WI38 (cell line): Measurements from ENCODE around the gene CCDC73.
"Not testable (repeated sequence)": the region's sequence is repeated elsewhere in the genome, so short reads cannot be mapped to it uniquely, and the experiment has no call there.

ENCODE experiments used
- H3K4me3 ChIP-seq: 2 replicates; pipeline ENCODE4 v1.5.1; 2011; ENCODE audit warnings: low read depth, mild to moderate bottlenecking, control low read depth, low read length
- TF ChIP-seq, protein P1 (sequence below): IDR thresholded peaks from 2 replicates; pipeline ENCODE4 v1.5.1; 2012; ENCODE audit warnings: low read depth, mild to moderate bottlenecking, control low read depth, low read length

Gene CCDC73

DNA sequence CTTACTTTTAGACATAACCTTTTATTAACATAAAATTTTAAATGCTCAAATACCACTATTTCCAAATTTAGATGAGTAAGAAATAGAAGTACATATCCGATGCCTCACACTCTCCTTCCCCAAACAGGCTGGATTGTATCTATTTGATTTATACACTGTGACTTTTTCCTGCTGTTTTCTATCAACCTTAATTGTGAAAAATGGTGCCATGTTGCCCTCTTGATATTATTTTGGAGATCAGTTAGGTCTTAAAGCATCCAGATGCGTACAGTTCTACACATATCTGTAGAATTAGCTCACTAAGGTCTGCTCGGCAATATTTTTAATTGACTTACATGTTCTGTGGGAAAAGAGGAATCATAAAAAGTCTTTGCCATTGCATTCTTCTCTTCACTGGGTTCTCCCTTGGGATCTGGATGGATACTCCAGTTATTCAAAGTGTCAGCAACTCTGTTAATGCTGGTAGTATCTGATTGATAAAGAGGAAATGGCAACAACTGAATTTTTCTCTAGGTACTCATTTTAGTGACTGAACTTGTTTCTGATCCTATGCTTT is 183.6 kb downstream of the CCDC73 start:
- TF ChIP-seq, protein P1, sequence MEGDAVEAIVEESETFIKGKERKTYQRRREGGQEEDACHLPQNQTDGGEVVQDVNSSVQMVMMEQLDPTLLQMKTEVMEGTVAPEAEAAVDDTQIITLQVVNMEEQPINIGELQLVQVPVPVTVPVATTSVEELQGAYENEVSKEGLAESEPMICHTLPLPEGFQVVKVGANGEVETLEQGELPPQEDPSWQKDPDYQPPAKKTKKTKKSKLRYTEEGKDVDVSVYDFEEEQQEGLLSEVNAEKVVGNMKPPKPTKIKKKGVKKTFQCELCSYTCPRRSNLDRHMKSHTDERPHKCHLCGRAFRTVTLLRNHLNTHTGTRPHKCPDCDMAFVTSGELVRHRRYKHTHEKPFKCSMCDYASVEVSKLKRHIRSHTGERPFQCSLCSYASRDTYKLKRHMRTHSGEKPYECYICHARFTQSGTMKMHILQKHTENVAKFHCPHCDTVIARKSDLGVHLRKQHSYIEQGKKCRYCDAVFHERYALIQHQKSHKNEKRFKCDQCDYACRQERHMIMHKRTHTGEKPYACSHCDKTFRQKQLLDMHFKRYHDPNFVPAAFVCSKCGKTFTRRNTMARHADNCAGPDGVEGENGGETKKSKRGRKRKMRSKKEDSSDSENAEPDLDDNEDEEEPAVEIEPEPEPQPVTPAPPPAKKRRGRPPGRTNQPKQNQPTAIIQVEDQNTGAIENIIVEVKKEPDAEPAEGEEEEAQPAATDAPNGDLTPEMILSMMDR, result no peak
- H3K4me3 ChIP-seq, result no peak overlapping the region

DNA sequence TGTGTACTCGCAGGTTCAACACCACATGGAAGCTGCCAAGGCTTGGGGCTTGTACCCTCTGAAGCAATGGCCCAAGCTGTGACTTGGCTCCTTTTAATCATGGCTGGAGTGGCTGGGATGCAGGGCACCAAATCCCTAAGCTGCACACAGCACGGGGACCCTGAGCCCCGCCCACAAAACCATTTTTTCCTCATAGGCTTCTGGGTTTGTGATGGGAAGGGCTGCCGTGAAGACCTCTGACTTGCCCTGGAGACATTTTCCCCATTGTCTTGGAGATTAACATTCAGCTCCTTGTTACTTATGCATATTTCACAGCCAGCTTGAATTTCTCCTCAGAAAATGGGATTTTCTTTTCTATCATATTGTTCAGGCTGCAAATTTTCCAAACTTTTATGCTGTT is 185.6 kb downstream of the CCDC73 start:
- not testable (repeated sequence) for H3K4me3 ChIP-seq

DNA sequence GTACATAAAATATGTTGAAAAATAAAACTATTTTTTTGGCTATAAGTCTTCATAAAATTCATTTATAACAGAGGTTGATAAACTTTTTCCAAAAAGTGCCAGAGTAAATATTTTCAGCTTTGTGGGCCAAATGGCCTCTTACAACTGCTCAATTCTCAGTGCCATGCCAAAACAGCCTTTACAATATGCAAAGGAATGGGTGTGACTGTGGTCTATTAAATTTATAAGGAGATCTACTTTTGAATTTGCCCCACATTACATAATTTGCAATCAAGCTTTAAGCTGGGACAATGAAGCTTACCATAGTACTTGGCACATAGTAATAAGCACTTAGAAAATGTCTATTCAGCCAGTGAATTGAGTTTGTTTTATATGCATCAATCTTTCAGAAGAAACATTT is 188.2 kb downstream of the CCDC73 start:
- no peak overlapping the region for H3K4me3 ChIP-seq
- TF ChIP-seq, protein P1, result no peak

DNA sequence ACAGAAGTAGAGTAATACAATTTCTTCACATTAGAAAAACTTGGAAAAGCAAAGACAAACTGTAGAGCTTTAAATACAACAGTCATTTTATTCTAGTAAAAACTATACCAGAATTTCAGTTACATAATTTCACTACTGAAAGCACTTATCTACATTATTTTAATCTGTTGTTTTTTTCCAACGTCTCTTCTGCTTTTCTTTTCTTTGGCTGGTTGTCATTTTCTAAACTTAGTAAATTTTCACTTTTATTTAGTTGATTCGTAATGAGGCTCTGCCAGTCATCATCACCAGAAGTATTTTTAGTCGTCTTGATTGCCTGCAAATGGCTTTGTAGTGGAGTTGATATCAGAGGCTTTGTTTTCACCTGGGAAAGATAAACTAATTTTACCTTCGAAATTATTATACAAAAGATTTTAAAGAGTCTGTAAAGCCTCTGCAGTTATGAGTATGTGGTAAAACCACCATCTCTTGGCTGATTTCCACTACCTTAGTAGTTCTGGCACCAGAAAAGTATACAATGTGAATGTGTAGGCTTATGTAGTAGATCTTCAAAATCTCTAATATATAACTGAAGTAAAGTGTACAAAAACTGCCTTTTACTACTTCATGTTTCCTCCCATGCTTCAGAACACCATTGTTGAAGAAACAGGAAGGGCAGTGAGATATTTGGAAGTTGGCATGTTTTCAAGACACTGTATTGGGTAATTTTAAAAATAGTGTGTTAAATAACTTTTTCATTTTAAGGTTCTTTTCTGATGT is 191.6 kb downstream of the CCDC73 start:
- TF ChIP-seq, protein P1, result no peak
- no peak overlapping the region for H3K4me3 ChIP-seq

DNA sequence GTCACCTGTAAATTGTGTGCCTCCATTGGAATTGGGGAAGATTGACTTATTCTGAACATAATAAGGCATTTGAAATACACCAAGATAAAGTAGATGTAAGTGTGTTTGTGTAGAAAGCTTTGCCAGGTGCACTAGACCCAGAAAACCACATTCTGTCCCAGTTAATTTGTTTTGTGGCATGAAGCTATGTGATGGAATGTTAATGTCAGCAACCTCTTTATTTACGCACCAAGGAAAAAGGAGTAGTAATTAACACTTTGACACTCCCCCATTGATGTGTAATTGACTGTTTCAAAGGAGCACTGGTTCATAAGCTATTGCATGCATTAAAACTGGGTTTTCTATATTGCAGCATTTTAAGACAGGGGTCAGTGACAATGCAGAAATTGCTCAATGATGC is 196.5 kb downstream of the CCDC73 start:
- TF ChIP-seq, protein P1, result no peak
- no peak overlapping the region for H3K4me3 ChIP-seq

DNA sequence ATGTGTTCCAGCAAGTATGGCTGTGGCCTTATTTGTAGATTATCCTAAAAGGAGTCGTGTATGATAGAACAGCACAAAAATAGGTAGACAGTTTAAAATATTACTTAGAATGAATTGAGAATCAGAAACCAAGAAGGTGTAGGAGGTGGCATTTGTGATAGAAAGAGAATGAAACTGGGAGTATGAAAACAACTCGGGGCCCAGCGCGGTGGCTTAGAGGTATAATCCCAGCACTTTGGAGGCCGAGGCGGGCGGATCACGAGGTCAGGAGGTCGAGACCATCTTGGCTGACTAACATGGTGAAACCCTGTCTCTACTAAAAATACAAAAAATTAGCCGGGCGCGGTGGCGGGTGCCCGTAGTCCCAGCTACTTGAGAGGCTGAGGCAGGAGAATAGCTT is 198.3 kb downstream of the CCDC73 start:
- not testable (repeated sequence) for H3K4me3 ChIP-seq

DNA sequence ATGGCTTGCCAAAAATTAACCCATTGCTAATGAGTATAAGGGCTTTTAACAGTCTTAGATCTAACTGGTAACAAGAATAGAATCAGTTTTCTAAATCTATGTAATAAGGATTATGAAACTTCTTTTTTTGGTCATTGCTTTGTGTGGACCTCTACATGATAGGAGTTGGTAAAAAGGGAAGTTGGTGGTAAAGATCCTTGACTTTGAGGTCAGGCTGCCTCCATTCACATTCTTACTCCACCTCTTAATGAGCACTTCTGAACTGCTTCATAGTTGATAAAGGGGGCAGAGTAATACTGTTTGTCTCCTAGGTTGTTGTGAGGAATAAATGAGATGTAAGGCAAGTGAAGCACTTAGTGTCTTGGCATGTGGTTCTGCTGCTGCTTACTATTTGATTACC is 200.2 kb downstream of the CCDC73 start:
- H3K4me3 ChIP-seq, result no peak overlapping the region
- TF ChIP-seq, protein P1, result no peak

DNA sequence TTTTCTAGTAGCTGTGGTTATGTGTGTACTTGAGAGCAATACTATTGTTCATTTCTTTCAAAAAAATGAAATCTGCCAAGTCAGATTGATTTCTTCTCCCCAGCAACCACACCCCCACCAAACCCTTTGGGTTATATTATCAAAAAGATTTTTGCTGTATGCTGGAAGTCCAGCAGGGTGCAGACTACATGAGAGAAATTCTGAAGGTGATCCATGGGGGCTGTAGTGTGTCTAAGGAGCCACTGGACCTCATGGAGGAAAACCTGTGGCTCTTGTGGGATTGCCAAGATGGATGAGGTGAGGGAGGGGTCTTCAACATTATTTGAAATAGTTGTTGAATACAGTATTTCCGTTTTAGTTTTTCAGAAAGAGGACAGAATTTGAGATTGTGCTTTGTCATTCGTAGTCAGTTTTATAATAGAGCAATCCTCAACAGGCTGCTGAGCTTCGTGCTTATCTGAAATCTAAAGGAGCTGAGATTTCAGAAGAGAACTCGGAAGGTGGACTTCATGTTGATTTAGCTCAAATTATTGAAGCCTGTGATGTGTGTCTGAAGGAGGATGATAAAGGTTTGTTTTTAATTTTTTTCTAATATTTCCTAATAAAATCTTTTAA is 207.8 kb downstream of the CCDC73 start:
- H3K4me3 ChIP-seq, result no peak overlapping the region
- TF ChIP-seq, protein P1, result 0 out of 2 replicates have a peak, but pooled peaks have one; percentile 7
